AG20443 (cell line): ENCODE measurements around the gene CCDC78.

Experiments used
- DNase-seq: peaks from one replicate; pipeline ENCODE4 v3.0.0; 2012; ENCODE audit warnings: low spot score, mixed read lengths

The CCDC78 gene

DNA sequence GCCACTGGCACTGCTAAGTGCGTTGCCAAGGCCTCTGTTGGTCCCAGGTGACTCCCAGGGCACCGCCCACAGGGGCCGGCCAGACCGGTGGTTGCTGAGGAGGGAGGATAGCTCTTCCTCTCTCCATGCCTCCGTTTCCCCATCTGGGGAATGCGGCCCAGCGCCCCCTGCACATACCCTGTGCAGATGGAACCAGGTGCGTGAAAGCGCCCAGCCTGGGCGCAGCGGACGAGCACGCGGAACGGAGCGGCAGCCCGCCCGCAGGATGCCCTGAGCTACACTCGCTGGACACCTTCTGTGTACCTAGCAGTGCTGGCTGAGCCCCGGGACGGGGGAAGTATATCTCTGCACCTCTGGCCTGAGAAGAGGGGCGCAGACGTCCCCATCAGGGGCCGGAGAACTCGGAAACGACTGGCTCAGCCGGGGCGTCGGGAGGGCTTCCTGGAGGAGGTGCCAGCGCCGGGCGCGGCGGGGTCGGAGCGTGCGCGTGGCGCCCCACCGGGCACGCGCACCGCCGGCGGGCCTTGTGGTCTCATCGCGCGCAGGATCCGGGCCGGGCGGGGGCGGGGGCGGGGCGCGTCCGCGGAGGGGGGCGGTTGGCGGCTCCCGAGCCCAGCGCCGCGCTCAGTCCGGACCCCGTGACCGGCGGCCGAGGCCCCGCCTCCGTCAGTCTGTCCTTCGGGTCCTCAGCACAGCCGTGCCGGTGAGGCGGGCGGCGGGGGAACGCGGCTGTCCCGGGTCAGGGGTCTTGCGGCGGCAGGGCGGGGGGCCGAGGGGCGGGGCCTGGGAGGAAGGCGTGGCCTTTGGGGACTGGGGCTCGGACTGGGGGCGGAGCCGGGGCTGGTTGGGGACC lies at the start of gene CCDC78, which contains the start of gene HAGHL:
CCDC78 (minus strand) TSS at position 6 of the 853 bp plus-strand sequence. CDS start 76 bp downstream, outside the sequence.
HAGHL (plus strand) TSS at position 669 of the 853 bp plus-strand sequence. CDS start 404 bp downstream, outside the sequence.
- DNase-seq = peak; percentile 73

DNA sequence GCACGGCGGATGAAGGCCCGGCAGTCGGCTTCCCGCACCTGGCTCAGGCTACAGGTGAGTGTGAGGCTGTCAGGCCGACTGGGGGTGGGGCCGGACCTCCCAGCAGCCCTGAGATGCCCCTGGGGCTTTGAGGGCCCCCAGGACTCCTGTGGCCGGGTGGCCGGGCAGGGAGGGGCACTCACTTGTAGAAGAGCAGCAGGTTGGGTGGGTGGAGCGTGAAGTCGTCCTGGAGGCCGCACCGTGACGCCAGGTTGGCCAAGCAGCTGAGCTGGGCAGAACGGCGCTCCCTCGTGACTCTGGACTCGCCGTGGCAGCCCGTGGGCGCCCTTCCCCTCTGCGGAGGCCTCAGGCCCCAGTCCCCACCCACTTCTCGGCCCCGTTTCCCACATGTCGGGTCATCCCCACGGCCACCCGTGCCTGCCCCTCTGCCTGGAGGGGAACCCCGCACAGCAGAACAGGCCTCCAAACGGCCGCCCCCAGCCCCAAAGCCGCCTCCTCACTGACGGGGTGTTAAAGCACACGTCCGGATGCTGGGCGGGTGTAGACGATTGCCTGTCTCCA lies 49.1 kb upstream of the CCDC78 start:
- no peak for DNase-seq

DNA sequence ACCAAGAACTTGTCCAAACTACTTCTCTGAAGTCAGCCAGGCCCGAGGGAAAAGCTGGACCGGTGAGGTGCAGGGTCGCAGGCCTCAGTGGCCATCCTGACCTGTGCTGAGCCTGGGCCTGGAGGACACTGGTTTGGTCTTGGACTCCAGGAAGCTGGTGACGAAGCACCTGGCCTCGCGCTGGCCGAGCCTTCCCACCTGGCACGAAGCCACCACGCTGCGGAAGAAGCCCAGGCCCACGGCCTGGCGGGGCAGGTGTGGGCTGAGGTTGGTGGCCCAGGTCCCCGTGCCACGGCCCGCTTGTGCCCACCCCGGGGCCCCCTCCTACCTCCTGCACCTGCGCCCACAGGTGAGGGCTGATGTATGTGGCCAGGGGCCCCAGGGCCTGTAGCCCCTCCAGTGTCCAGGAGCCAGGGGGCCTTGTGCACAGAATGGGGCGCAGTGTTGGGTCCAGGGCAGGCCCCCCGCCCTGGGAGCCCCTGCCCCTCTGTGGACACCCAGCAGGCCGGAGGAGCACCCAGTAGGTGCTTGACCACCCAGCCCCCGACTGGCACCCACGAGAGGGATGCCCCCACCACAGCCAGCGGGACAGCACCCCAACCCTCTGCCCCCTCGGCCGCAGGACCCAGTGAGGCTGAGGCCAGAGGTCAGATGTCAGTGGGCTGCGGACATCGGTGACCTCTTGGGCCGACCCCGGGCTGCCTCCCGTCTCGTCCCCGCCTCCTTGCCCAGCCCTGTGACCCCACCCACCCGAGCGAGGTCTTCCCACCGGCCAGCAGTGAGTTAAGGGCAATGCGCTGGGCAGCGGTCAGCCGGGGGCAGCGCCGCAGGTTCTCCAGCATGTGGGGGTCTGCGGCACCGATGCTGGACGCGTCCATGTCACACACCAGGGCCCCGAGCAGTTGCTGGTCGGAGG lies 48.1 kb upstream of the CCDC78 start:
- DNase-seq = no peak

DNA sequence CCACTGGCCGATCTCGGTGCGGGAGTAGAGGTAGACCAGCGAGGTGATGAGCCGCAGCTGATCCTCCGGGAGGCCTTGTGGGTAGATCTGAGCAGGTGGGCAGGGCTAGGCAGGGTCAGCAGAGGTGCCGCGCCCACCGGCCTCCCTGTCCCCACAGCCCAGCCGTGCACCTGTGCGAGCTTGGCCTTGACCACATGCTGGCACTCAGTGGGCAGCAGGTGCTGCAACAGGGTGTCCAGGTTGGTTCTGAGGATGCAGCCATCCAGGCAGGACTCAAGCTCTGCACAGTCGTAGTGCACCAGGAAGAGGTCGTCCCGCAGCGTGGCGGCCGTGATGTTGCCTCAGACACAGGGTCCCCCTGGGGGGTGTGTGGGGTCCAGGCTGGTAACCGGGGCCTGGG lies 46.7 kb upstream of the CCDC78 start:
- no peak for DNase-seq

- DNase-seq = no peak
Observed at GRCh38 chr16:770411-770810, 44.2 kb upstream of the CCDC78 start.

GRCh38 chr16:769934-770333 lies 43.7 kb upstream of the CCDC78 start:
- no peak for DNase-seq

DNA sequence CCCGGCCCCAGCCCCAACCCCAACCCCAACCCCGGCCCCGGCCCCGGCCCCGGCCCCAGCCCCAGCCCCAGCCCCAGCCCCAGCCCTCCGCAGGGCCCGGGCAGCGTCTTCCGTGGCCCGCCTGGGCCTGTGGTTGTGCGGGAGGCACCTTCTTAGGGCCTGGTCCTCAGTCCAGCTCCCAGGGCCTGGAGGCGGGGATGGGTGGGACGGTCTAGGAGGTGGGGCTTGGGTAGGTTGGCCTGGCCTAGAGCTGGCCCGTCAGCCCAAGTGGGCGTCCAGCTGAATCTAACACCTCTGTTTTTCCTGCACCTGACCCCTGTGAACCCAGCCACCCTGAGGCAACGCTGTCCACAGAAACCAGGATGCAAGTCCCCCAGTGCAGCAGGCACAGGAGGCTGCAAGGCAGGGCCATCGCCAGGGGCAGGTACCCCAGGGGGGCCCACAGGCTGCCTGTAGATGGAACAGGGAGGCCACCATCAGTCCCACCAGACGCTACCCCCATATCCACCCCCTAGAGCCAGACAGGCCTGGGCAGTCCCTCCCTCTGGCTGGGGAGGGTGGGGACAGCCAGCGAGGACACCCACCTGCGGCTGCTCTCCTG lies 43.0 kb upstream of the CCDC78 start:
- DNase-seq = no peak

- no peak for DNase-seq
Observed at GRCh38 chr16:768428-768827, 42.2 kb upstream of the CCDC78 start.

DNA sequence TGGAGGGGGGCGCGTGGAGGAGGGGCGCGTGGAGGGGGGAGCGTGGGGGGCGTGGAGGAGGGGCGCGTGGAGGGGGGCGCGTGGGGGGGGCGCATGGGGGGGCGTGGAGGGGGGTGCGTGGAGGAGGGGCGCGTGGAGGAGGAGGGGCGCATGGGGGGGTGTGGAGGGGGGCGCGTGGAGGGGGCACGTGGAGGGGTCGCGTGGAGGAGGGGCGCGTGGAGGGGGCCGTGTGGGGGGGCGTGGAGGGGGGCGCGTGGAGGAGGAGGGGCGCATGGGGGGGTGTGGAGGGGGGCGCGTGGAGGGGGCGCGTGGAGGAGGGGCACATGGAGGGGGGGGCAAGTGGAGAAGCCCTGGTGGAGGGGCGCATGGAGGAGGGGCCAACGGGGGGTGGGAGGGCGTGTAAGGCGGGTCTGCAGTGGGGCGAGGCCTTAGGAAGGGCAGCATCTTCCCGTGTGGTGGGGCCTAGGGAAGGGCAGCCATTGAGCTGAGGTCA lies 41.5 kb upstream of the CCDC78 start:
- no peak for DNase-seq

- no peak for DNase-seq
Observed at GRCh38 chr16:766820-767640, 40.8 kb upstream of the CCDC78 start.

DNA sequence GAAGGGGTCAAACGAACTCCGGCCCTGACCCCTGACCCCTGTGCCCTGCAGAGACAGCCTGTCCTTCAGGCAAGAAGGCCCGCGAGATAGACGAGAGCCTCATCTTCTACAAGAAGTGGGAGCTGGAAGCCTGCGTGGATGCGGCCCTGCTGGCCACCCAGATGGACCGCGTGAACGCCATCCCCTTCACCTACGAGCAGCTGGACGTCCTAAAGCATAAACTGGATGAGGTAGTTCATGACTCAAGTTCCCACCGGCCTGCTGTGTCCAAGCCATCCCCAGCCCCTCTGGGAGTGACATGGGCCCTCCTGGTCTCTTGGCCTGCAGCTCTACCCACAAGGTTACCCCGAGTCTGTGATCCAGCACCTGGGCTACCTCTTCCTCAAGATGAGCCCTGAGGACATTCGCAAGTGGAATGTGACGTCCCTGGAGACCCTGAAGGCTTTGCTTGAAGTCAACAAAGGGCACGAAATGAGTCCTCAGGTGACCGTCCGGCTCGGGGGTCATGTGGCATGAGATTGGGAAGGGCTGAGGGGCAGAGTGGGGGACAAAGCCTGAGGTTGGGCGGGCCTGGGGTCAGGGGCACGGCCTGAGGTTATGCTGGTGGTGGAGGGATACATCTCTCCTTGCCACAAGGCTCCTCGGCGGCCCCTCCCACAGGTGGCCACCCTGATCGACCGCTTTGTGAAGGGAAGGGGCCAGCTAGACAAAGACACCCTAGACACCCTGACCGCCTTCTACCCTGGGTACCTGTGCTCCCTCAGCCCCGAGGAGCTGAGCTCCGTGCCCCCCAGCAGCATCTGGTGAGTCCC lies 40.0 kb upstream of the CCDC78 start:
- no peak for DNase-seq

- DNase-seq = no peak
Observed at GRCh38 chr16:765488-765865, 39.2 kb upstream of the CCDC78 start.

DNA sequence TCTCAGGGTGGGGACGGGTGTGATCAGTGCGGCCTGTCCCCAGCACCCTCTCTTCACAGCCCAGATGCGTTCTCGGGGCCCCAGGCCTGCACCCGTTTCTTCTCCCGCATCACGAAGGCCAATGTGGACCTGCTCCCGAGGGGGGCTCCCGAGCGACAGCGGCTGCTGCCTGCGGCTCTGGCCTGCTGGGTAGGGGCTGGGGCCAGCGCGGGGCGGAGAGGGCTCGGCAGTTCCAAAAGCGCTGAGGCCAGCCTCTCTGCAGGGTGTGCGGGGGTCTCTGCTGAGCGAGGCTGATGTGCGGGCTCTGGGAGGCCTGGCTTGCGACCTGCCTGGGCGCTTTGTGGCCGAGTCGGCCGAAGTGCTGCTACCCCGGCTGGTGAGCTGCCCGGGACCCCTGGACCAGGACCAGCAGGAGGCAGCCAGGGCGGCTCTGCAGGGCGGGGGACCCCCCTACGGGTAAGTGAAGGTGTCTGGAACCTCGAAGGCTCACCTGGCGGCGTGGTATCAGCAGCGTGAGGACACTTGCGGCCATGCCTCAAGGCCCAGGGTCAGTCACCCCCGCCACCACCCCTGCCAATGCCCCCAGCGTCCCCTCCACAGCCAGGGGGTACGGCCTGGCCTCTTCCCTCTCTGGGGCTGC lies 38.7 kb upstream of the CCDC78 start:
- DNase-seq = no peak

DNA sequence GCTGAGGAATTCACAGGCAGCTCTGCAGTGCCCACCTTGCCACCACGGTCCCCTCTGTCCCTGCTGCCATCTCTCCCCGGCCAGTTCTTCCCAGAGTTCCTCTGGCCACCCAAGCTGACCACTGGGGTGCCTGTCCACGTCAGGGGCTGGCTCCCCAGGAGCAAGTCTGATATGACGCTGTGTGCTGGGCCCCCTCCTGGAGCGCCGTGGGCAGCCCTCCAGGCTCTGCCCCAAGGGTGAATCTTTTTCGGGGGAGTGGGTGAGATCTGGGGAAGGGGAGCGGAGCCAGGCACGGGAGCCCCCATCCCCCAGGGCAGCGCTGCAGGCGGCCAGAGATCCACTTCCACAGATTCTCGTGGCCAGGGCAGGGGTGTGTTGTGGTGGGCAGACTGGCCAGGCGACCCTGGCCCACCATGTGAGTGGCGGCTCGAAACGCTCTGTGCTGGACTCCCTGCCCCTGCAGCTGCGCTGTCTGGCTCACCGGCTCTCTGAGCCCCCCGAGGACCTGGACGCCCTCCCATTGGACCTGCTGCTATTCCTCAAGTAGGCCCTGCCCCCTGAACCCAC lies 38.0 kb upstream of the CCDC78 start:
- no peak for DNase-seq

- DNase-seq = no peak
Observed at GRCh38 chr16:763369-764183, 37.3 kb upstream of the CCDC78 start.

- DNase-seq = no peak
Observed at GRCh38 chr16:762595-763268, 36.5 kb upstream of the CCDC78 start.

- no peak for DNase-seq
Observed at GRCh38 chr16:761625-762513, 35.6 kb upstream of the CCDC78 start.
